NCI-H82 (cell line): ENCODE results near the gene MATCAP1.

Source experiments
- DNase-seq: peaks from one replicate; lab custom pipeline; 2025; lab: John Stamatoyannopoulos, UW

Gene MATCAP1

GRCh38 chr16:67156143-67156844, 27.5 kb downstream of the MATCAP1 start:
- no peak for DNase-seq

GRCh38 chr16:67155295-67156142, 28.2 kb downstream of the MATCAP1 start:
- DNase-seq = peak; percentile 78

GRCh38 chr16:67154578-67155294, 29.0 kb downstream of the MATCAP1 start:
- no peak for DNase-seq

GRCh38 chr16:67151431-67152097, 32.2 kb downstream of the MATCAP1 start:
- DNase-seq = peak; percentile 27

GRCh38 chr16:67150833-67151396, 32.8 kb downstream of the MATCAP1 start, which contains the start of gene B3GNT9:
Gene B3GNT9 (minus strand): TSS chr16:67150998. CDS start chr16:67150485, 513 bp downstream.
- peak; percentile 69 for DNase-seq

GRCh38 chr16:67150047-67150832, 33.5 kb downstream of the MATCAP1 start:
- DNase-seq = peak; percentile 81

- no peak for DNase-seq
These were observed 34.3 kb downstream of the MATCAP1 start for GRCh38 chr16:67149276-67150046.

- DNase-seq = no peak
These were observed 35.0 kb downstream of the MATCAP1 start for GRCh38 chr16:67148656-67149275.

- DNase-seq = no peak
These were observed 35.5 kb downstream of the MATCAP1 start for GRCh38 chr16:67148221-67148620.

- DNase-seq = no peak
These were observed 36.2 kb downstream of the MATCAP1 start for GRCh38 chr16:67147437-67148140.

- no peak for DNase-seq
These were observed 37.0 kb downstream of the MATCAP1 start for GRCh38 chr16:67146523-67147357.

GRCh38 chr16:67145746-67146145, 38.0 kb downstream of the MATCAP1 start:
- no peak for DNase-seq

GRCh38 chr16:67144943-67145342, 38.8 kb downstream of the MATCAP1 start:
- no peak for DNase-seq

GRCh38 chr16:67142342-67142741, 41.4 kb downstream of the MATCAP1 start:
- DNase-seq = no peak

GRCh38 chr16:67141391-67141790, 42.4 kb downstream of the MATCAP1 start:
- DNase-seq = no peak

GRCh38 chr16:67137605-67138004, 46.2 kb downstream of the MATCAP1 start:
- peak; percentile 90 for DNase-seq

GRCh38 chr16:67129422-67129821, 54.3 kb downstream of the MATCAP1 start:
- no peak for DNase-seq

- DNase-seq = no peak
These were observed 54.9 kb downstream of the MATCAP1 start for GRCh38 chr16:67128887-67129286.
